NCI-H1930 (cell line): ENCODE data around the gene TTC34.
"Not testable (repeated sequence)": the region's sequence is repeated elsewhere in the genome, so short reads cannot be mapped to it uniquely, and the experiment has no call there.

Experiments
- DNase-seq, 2 experiments: peaks; one replicate each; lab custom pipeline; 2025; lab: John Stamatoyannopoulos, UW

Gene TTC34

DNA sequence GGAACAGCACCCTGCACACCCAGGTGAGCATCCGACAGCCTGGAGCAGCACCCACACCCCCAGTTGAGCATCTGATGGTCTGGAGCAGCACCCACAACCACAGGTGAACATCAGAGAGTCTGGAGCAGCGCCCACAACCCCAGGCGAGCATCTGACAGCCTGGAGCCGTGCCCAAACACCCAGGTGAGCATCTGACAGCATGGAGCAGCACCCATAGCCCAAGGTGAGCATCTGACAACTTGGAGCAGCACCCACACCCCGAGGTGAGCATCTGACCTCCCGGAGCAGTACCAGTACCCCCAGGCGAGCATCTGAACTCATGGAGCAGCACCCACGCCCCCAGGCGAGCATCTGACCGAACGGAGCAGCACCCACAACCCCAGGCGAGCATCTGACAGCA, 144.4 kb downstream of the TTC34 start:
- not testable (repeated sequence) for DNase-seq

GRCh38 chr1:2655598-2656434, 145.7 kb downstream of the TTC34 start:
- DNase-seq, result not testable (repeated sequence)

DNA sequence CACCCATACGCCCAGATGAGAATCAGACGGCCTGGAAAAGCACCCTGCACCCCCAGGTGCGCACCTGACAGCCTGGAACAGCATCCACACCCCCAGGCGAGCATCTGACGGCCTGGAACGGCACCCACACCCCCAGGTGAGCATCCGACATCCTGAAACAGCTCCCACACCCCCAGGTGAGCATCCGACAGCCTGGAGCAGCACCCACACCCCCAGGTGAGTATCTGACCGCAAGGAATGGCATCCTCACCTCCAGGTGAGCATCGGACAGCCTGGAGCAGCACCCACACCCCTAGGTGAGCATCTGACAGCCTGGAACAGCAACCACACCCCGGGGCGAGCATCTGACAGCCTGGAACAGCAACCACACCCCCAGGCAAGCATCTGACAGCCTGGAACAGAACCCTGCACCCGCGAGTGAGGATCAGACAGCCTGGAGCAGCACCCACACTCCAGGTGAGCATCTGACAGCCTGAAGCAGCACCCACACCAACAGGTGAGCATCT, 147.0 kb downstream of the TTC34 start:
- DNase-seq, result not testable (repeated sequence)

- DNase-seq, result not testable (repeated sequence)
These were observed 147.6 kb downstream of the TTC34 start for GRCh38 chr1:2653741-2654442.

DNA sequence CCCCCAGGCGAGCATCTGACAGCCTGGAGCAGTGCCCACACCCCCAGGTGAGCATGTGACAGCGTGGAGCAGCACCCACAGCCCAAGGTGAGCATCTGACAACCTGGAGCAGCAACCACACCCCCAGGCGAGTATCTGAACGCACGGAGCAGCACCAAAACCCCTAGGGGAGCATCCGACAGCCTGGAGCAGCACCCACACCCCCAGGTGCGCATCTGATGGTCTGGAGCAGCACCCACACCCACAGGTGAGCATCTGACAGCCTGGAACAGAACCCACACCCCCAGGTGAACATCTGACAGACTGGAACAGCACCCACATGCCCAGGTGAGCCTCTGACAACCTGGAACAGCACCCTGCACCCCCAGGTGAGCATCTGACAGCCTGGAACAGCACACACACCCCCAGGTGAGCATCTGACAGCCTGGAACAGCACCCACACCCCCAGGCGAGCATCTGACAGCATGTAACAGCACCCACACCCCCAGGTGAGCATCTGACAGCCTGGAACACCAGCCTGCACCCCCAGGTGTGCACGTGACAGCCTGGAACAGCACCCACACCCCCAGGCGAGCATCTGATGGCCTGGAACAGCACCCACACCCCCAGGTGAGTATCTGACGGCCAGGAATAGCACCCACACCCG, 148.4 kb downstream of the TTC34 start:
- not testable (repeated sequence) for DNase-seq

GRCh38 chr1:2652152-2652925, 149.2 kb downstream of the TTC34 start:
- not testable (repeated sequence) for DNase-seq

GRCh38 chr1:2650967-2651645, 150.4 kb downstream of the TTC34 start:
- no peak for DNase-seq

DNA sequence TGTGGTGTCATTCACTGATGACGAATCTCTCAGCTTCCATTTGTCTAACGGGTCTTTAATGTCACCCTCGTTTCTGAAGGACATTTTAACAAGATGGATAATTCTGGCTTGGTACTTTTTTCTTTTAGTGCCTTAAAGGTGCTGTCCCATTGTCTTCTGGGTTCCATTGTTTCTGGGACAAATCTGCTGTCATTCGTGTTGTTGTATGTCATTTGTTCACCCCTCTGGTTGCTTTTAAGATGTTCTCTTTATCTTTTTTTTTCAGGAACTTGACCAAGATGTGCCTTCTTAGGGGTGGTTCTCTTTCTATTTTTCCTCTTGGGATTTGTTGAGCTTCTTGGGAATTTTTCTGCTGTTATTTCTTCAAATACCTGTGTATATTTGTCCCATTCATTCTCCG, 154.7 kb downstream of the TTC34 start:
- no peak for DNase-seq

- DNase-seq, result no peak
These were observed 155.7 kb downstream of the TTC34 start for GRCh38 chr1:2645776-2646175.

- DNase-seq, result no peak
These were observed 156.3 kb downstream of the TTC34 start for GRCh38 chr1:2645143-2645542.

DNA sequence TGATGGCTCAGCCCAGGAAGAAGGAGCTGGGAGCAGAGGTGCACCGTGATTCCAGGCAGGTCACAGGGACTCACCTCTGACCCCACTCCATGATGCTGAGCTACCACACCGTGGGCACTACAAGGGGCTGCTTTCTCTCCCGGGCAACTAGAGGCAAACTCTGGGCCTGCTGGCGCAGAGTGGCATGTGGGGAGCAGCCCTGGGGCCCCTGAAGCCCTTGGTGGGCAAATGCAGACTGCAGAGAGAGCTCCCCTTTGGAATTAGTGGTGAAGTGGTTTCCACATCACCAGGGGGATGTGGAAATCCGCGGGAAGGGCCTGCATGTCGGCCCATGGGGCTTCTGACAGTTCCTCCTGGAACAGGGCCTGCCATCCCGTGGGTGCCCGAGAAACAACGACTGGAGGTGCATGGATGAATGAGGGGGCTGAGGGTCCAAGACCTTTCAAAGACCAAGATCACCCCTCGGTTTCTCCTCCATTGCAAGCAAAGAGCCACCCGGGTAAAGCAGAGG, 156.8 kb downstream of the TTC34 start:
- DNase-seq, result no peak

- no peak for DNase-seq
These were observed 157.3 kb downstream of the TTC34 start for GRCh38 chr1:2644171-2644570.

GRCh38 chr1:2643414-2644077, 157.9 kb downstream of the TTC34 start:
- no peak for DNase-seq

- DNase-seq, result peak; percentile 77 to 89
These were observed 158.7 kb downstream of the TTC34 start for GRCh38 chr1:2642560-2643413.

- no peak for DNase-seq
These were observed 159.3 kb downstream of the TTC34 start for GRCh38 chr1:2642131-2642559.

DNA sequence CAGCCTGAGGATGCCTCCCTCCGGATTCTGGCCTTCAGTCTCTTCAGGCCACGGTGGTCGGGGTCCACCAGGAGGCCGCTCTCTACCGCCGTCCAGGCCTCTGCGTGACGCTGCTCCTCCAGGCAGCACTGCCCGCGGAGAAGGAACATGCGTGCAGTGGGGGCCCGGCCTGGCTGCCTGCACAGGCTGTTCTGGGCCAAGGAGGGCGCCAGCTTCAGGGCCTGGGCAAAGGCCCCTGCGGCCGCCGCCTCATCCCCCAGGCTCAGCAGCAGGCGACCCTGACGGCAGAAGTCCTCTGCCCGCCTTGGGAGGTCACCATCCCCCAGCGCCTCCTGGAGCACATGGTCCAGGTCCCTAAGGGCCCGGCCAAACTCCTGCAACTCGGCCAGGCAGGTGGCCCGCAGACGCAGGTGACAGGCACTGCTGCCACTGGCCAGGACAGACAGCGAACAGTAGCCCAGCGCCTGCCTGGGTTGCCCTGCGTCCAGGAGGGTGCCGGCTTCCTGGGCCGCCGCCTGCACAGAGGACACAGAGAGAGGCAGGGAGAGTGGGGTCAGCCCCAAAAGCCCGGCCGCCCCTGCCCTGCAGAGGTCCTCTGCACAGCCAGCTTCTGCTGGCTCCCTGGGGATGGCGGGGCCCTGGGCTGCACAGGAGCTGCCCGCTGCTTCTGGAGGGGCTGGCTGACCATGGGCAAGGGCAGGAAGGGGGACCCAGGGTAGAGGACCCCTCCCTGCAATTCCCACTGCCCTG, 159.9 kb downstream of the TTC34 start:
- no peak for DNase-seq

GRCh38 chr1:2640626-2641025, 160.9 kb downstream of the TTC34 start:
- no peak for DNase-seq

DNA sequence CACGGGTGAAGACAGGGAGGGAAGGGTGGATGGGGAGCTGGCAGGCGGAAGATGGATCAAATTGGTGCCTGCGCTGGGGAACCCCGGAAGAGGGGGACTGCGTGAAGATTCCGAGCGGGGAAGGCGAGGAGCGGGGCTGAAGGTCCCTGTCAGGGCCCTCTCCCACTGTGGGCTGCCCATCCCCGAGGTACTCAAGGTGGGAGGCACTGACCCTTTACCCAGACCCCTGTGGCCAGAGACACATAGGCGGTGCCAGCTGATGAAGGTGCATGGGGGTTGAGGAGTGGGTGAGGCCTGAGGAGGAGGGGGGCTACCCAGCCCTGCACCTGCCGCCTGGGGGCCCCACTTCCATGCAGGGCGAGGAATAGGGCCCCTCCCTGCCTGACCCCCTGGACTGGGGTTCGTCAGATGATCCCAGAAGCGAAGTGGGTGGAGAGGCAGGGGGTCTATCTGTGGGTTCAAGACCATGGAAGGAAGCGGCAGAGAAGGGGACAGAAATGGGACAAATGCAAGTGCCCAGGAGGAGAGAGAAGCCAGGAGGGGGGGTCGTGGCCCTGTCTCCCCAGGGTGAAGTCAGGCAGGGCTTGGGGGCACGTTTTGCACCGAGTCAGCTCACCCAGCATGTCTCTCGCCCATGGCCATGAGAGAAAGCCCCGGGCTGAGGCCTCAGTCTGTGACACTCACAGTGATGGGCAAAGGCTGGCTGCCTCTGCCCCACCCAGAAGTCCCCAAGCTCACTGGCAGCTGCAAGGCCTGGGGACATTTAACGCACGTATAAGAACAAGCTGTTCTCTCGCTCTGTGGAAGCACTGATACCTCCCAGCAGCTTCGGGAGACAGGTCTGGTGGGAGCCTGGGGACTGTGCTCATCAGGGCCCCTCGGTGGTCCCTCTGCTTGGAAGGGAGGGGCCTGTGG, 161.6 kb downstream of the TTC34 start:
- DNase-seq, result no peak
